HG03280 (cell line): Measurements from ENCODE around the gene WDR88.
"Not testable (repeated sequence)": the region's sequence is repeated elsewhere in the genome, so short reads cannot be mapped to it uniquely, and the experiment has no call there.

ENCODE experiments used
- ATAC-seq: cut with Tn5 transposase; IDR thresholded peaks from one replicate; pipeline ENCODE4 v1.9.1; 2021; ENCODE audit warnings: mild to moderate bottlenecking, moderate library complexity; ENCODE audit not compliant: unreplicated experiment

Gene WDR88

DNA sequence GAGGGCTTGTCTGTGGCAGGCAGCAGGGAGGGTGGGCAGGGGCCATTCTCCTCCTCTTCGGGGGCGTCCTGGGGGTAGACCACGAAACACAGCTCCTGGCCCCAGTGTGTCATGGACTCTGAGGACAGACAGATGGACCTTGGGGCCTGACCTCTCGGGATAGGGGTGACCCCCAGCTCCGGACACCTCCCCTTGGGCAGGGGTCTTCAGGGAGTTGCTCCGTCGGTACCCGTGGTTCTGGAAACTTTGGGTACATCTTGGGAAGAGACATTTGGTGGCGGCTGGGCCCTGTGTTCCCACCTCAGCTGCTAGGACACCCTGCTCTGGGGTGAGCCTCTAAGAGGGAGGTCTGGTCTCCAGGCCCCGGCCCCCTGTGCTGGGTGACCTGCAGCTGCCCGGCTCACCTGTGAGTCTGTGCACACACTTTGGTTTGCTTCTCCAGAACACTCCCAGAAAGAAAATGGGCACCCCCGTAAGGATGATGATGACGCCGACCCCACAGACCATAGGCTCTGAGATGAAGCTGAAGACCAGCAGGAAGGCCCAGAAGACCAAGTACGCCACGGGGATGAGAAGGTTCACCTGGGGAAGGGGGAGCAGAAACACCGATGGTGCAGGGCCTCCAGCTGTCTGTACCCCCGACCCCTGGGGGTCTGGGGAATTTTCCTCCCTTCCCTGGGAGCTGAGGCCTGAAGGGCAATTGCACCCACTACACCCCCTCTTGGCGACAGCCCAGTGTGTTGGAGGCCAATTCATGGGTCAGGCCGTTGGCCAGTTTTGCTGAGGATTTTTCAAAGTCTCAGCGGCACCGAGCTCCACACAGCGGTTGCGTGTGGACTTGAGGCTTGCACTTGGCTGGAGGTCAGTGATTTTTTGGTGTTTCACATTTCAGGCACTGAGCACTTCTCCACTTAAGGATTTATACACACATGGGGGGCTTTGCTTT is 77.3 kb downstream of the WDR88 start:
- no peak for ATAC-seq

DNA sequence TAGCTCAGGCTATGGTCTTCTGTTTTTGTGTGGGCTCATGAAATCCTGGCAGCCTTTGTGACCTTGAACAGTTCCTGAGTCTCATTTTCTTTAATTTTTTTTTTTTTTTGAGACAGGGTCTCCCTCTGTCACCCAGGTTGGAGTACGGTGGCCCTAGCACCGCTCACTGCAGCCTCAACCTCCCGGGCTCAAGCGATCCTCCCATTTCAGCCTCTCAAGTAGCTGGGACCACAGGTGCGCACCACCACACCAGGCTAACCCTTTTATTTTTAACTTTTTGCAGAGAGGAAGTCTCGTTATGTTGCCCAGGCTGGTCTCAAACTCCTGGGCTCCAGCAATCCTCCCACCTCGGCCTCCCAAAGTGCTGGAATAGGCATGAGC is 77.9 kb downstream of the WDR88 start:
- not testable (repeated sequence) for ATAC-seq

DNA sequence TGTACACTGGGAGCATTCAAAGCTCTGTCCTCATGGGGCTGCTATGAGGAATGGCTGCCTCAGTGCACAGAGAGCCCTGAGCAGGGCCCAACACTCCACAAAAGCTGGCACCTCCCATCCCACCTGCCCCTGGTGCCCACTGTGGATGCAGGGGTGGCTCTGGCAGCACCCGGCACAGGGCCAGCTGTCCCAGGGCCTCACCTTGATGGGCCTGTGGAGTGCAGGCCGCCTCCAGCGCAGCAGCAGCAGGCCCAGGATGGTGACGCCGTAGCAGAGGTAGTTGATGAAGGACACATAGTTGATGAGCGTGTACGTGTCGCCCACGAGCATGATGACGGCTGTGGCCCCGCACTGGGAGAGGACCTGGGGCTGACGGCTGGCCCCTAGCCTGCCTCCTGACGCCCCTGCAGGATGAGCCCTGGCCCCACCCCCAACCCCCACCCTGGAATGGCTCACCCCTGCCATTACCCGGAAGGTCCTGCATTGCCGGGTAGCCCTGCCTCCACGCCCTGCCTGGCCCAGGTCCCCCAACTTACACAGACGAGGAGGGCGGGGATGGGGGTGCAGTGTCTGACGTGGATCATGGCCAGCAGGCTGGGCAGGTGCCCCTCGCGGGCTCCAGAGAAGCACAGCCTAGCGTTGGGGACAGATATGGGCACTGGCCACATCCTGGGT is 78.5 kb downstream of the WDR88 start:
- ATAC-seq = no peak

DNA sequence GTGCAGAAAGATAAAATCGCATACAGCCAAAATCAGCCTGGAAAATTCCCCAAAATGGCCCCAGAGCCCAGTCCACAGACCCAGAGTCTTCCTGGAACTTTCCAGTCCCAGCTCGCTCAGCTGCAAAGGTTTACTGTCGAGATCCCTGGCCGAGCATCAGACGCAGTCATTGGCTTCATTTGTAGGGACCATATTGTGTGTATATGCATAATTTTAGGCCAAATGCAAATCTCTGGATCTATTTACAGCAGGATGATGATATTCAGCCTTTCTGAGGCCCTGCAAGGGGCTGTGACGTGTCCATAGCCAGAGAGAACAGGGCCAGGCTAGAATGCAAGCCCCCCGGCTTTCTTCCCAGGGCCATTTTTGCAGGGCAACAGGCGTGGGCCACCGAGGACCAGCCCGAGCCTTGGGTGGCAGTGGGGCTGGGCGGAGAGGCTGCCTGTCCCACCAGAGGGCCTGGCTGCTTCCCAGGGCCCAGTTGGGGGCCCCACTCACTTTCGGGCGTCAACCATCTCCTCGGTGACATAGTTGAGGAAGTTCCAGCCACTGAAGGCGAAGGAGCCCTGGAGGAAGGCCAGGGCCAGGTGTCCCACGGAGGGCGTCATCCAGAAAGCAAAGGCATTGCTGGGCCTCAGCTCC is 80.0 kb downstream of the WDR88 start:
- ATAC-seq = no peak

DNA sequence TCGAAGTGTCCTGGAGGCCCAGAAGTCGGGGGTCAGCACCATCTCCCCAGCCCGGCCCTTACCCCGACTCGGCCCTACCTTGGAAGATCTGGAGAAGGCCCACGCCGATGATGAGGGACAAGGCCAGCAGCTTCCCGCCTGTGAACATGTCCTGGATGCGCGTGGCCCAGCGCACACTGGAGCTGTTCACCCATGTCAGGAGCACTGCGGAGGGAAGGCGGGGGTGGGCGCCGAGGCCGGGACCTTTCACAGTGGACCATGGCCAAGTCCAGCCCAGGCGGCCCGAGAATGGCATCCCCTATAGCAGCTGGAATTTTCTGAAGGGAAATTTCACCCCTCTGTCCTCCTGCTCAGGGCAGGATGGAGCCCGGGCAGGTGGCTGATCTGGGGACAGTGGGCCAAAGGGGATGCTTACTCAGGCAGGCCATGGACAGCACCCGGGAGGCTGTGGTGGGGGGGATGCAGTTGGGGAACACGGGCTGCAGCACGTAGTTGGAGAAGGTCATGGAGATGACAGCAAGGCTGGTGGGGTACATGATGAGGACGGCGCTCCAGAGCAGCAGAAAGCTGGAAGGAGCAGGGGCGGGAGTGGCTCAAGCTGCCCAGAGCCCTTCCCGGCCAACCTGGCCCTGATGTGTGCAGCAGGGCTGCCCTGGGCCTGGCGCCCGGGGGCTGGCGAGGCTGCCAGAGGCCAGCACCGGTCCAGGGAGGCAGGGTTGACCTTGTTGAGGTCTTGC is 80.7 kb downstream of the WDR88 start:
- ATAC-seq = no peak

DNA sequence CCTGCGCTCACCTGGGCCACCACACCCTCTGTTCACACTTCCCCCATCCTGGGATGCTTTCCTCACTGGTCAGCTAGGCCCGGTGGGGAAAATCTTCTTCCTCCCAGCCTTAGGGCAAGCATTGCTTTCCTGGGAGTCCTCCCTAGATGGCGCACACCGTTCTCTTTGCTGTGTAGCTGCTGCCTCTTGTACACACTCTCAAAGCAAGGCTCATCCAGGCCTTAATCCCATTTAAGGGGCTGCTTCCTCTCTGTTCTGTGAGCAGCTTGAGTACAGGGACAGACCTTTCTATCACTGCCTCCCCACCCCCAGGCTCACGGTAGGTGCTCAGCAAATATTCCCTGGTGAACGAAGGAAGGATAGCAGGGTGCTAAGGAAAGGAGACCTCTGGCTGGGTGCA is 82.7 kb downstream of the WDR88 start:
- no peak for ATAC-seq

DNA sequence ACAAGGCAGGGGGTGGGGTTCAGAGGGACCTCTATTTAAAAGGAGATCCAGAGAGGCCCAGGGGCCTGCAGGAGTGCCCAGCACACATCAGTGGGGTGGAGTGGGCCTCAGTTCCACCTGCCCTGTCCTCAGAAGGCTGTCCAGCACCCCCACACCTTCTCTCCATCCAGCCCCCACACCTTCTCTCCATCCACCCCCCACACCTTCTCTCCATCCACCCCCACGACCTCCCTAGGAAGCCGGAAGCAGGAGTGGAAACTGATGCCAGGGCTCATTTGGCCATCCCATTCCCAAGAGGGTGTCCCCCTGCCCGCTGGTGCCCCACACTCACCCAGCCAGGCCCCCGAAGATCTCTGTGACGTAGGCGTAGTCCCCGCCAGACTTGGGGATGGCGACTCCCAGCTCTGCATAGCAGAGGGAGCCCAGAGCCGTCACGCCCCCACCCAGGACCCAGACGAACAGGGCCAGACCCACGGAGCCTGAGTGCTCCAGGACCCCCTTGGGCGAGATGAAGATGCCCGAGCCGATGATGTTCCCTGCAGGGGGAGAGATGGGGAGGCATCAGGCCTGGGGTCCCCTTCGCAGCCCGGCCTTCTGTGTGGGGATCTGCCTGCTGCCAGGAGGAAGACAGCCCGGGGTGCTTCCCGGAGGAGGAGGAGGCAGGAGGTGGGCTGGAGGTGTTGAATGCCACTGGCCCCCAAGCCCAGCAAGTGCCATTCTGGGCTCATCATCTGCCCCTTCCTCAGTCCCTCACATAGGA is 83.7 kb downstream of the WDR88 start:
- no peak for ATAC-seq

DNA sequence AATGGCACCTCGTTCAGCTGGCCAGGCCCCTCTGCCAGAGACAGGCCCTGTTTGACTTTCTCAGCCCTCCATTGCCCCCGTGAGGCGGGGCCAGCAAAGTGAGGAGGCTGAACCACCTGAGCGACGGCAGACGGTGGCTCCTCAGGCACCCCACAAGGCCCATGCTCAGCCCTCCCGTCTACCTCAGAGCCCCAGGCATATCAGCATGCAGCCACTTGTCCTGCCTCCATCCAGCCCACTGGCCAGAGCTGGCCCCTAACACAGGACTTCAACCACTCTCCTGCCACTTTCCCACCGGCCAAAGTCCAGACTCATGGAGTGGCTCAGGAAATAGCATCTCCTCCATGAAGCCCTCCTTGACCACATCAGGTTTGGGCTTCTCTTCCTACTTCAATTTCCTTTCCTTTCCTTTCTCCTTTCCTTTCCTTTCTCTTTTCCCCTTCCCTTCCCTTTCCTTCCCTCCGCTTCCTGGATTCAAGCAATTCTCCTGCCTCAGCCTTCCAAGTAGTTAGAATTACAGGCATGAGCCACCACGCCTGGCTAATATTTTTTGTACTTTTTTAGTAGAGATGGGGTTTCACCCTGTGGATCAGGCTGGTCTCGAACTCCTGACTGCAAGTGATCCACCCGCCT is 84.4 kb downstream of the WDR88 start:
- ATAC-seq = no peak

DNA sequence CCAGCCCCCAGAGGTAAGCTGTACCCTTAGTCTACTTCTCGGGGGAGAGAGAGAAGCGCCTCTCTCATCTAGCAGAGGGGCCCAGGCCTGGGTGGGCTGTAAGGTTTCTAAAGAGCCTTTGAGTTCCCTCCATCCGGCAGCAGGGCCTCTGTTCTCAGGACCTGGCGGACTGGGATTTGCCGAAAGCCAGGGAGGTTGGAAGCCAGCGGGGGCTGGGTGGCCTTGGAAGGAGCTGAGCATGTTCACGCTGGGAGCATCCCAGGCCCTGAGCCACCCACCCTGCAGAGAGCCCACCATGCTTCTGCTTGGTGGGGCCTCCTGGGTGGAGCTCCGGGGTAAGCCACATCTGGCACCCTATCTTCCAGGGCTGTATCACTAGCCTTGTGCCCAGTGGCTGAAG is 86.0 kb downstream of the WDR88 start:
- no peak for ATAC-seq

DNA sequence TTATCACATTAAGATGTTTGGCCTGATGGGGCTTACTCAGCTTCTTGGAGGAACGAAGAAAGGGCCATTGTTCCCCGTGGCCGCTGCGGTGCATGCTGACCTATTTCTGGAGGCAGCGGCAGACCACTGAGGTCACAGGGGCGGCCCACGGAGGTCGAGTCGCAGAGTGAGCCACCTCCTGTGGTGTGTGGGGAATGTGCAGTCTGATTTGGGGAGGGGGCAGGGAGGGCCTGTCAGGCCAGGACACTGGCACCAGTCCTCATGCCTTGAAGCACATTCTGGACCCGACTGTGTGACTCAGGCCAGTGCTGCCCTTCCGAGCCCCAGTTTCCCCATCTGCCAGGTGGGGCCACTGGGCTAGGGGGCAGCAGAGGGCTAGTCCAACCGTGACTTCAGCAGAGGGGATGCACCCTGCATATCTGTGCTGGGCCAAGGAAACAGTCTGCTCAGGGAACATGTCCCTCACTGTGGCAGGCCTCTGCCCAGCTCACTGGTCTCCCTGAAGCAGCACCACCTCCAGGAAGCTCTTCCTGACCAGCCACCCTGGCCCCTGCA is 87.4 kb downstream of the WDR88 start:
- ATAC-seq = no peak

DNA sequence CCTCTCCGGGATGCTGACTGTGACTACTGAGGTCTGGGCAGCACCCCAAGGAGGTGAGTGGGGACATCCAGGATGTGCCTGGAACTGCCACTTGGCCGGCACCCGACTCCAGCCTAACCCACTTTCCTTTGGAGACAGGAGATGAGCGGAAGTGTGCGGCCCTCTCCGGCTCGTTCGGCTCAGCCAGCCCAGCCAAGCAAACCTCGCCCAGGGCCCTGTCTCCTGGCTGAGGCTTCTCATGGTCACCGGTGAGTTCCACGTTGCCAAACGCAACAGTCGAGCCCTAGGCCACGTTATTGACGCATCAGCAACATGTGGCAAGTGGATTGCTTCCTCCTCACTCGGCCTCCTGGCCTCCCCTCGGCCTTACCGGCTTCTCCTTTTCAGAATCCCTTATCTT is 88.2 kb downstream of the WDR88 start:
- no peak for ATAC-seq

DNA sequence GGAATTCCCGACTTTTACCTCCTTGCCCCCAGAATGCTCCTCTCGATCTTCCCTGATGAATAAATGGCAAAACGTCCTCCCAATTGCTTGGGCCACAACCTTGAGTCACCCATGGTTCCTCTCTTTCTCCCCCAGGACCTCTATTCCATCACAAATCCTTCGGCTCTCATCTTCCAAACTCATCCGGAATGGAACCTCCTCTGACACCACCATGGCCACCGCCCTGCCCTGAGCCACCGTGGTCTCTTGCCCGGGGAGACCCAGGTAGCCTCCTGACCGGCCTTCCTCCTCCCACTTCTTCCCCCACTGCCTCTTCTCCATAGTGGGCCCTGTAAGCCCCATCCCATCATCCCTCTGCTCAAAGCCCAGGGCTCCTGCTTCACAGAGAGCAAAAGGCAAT is 88.8 kb downstream of the WDR88 start:
- ATAC-seq = no peak

DNA sequence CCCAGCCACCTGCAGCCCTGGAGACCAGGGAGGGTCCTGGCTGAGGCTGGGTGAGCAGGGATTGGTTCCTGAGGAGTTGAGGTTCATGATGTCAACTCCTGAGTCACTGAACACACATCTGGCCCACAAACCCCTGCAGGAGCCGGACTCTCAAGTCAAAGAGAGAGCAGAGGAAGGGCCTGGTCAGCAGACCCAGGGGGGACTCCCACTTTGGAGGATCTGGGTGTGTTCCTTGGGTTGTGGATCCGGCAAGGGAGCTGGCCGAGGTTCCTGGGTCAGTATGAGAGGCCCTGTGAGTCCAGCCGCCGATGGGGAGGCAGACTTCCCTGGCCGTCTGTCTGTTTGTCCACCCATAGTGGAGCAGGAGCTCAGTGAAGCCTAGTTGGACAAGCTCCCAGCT is 89.7 kb downstream of the WDR88 start:
- no peak for ATAC-seq

DNA sequence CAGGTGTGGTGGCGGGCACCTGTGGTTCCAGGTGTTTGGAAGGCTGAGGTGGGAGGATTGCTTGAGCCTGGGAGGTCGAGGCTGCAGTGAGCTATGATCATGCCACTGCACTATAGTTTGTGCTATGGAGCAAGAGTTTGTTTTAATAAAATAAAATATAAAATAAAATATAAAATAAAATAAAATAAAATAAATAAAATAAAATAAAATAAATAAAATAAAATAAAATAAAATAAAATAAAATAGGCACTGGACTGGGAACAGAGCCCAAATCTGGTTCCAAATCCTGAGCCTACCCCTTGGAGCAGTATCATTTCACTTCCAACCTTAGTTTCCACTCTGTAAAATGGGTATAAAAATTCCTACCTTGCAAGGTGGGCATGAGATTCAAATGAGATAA is 90.3 kb downstream of the WDR88 start:
- ATAC-seq = not testable (repeated sequence)

DNA sequence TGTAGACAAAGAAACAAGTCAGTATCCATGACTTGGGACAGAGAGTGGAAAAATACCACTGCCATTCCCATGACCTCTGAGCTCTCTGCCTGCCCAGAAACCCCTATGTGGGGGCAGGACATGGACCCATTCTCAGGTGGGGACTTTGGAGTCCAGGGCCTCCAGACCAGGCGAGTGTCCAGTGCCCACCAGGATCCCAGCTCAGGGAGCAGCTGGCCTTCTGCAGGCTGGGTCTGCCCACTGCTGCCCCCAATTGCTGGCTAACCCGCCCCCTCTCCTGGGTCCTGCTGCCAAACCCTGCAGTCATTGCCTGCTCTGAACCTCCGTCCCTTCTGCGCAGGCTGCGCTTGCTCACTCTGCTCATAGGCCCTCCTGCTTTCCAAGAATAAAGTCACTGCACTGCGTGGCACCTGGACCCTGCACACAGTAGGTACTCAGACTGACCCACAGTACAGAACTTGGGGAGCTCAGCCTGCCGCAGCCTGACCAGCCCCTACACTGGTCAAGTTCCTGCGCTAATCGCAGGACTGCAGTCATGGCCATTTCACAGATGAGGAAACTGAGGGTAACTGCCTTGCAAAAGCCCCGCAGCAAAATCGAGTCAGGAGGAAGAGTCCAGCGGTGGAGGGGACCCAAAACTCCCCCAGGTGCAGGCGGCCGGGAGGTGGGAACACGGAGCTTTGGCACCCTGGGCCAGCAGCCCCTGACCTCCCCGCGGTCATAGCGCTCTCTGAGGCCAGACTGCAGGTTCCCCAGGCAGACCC is 93.0 kb downstream of the WDR88 start:
- no peak for ATAC-seq
